HepG2 (cell line): ENCODE measurements around the gene ZG16. TPM values are rescaled to one million over a fixed set of nuclear protein-coding genes. Genes with fewer than 3 reads are reported as not detected.
A peak's percentile ranks its signal among the peaks of the same experiment; 100 is the strongest.

Experiments
- ASH2L ChIP-seq: fragments of 300-600, 200-600 bp; sonication (generic); IDR thresholded peaks from 2 replicates; pipeline ENCODE4 v1.7.0; 2017; ENCODE audit warnings: low read depth, mild to moderate bottlenecking, moderate library complexity, mixed read lengths, low read length; ENCODE audit not compliant: insufficient read length
- CHCHD3 ChIP-seq: sonication (generic); formaldehyde crosslinking; IDR thresholded peaks from 2 replicates; pipeline ENCODE4 v1.8.0; 2022; ENCODE audit warnings: mild to moderate bottlenecking, missing genetic modification reagents, moderate library complexity
- EP300 ChIP-seq, 3 experiments: sonication (generic) in 1 of 3; formaldehyde crosslinking in 1 of 3; IDR thresholded peaks; 2 replicates each; pipeline versions ENCODE4 v1.5.1 to v1.6.1; 2011 to 2020; ENCODE audit warnings: low read depth in 2 of 3, low read length in 2 of 3, borderline replicate concordance in 1 of 3, improper control_type of control experiment in 1 of 3, mild to moderate bottlenecking in 1 of 3, missing genetic modification reagents in 1 of 3, moderate library complexity in 1 of 3
- FOSL1 ChIP-seq: sonication (generic); formaldehyde crosslinking; IDR thresholded peaks from 2 replicates; pipeline ENCODE4 v1.9.0; 2021; ENCODE audit warnings: missing genetic modification reagents, borderline replicate concordance
- HOXA3 ChIP-seq: sonication (generic); formaldehyde crosslinking; IDR thresholded peaks from 2 replicates; pipeline ENCODE4 v1.5.0; 2020; ENCODE audit warnings: missing genetic modification reagents
- KLF16 ChIP-seq, 2 experiments: sonication (generic) in 1 of 2; formaldehyde crosslinking in 1 of 2; IDR thresholded peaks; 2 replicates each; pipeline versions ENCODE4 v1.6.1 to v1.8.0; 2016 to 2023; ENCODE audit warnings: missing genetic modification reagents in 2 of 2, missing compliant biosample characterization in 1 of 2
- MAZ ChIP-seq, 2 experiments: sonication (generic) in 1 of 2; formaldehyde crosslinking in 1 of 2; IDR thresholded peaks; 2 replicates each; pipeline versions ENCODE4 v1.5.0 to v1.6.1; 2012 to 2020; ENCODE audit warnings: low read depth in 2 of 2, mild to moderate bottlenecking in 2 of 2, borderline replicate concordance in 1 of 2, improper control_type of control experiment in 1 of 2, low read length in 1 of 2, missing genetic modification reagents in 1 of 2, moderate library complexity in 1 of 2
- TBX2 ChIP-seq: sonication (generic); formaldehyde crosslinking; IDR thresholded peaks from 2 replicates; pipeline ENCODE4 v1.5.0; 2020; ENCODE audit warnings: missing genetic modification reagents, mild to moderate bottlenecking, borderline replicate concordance
- TEAD2 ChIP-seq: sonication (generic); formaldehyde crosslinking; IDR thresholded peaks from 2 replicates; pipeline ENCODE4 v1.9.0; 2021; ENCODE audit warnings: missing genetic modification reagents
- U2AF1 ChIP-seq: fragments of 200-400 bp; formaldehyde crosslinking; optimal IDR thresholded peaks from 2 replicates; pipeline ENCODE3; 2017; ENCODE audit warnings: mild to moderate bottlenecking, low read depth, low read length
- ZFX ChIP-seq: sonication (generic); formaldehyde crosslinking; IDR thresholded peaks from 2 replicates; pipeline ENCODE4 v1.4.0; 2020; ENCODE audit warnings: mild to moderate bottlenecking, low read depth, missing genetic modification reagents, moderate library complexity
- ZNF207 ChIP-seq: fragments of 450-650 bp; IDR thresholded peaks from 2 replicates; pipeline ENCODE4 v1.6.1; 2016; ENCODE audit warnings: antibody characterized with exemption, borderline replicate concordance
- ZNF674 ChIP-seq: sonication (generic); formaldehyde crosslinking; IDR thresholded peaks from 2 replicates; pipeline ENCODE4 v1.5.0; 2020; ENCODE audit warnings: low read depth, mild to moderate bottlenecking, missing genetic modification reagents
- ZNF766 ChIP-seq: sonication (generic); formaldehyde crosslinking; IDR thresholded peaks from 2 replicates; pipeline ENCODE4 v1.5.0; 2020; ENCODE audit warnings: missing genetic modification reagents, borderline replicate concordance
- polyA plus RNA-seq, 8 experiments: library from polyadenylated mRNA; depleted of rRNA in 3 of 8; stranded (reverse) in 7 of 8; unstranded in 1 of 8; fragments of >200 nt; fragmentation: Illumina TruSeq in 4 of 8; extraction: Trizol in 4 of 8; gene quantifications; 2 replicates each; pipeline versions ENCODE4 v1.2.1 to v1.2.3, GENCODE V29; 2011 to 2016; ENCODE audit warnings: low read depth in 4 of 8, missing spikeins in 1 of 8, mixed read lengths in 1 of 8; ENCODE audit not compliant: insufficient read depth in 1 of 8
- total RNA-seq, 5 experiments: library from RNA; depleted of rRNA; stranded (reverse); fragments of >200 nt; fragmentation: Illumina TruSeq; extraction: Trizol; gene quantifications; 2 replicates each; pipeline ENCODE4 v1.2.3, GENCODE V29; 2016; ENCODE audit warnings: low read depth in 1 of 5
- TF ChIP-seq, protein P1 (sequence below): sonication (generic); formaldehyde crosslinking; IDR thresholded peaks from 2 replicates; pipeline ENCODE4; 2020; ENCODE audit warnings: missing genetic modification reagents, mild to moderate bottlenecking, borderline replicate concordance
- TF ChIP-seq, protein P2 (sequence below): sonication (generic); formaldehyde crosslinking; IDR thresholded peaks from 2 replicates; pipeline ENCODE4 v1.5.0; 2020; ENCODE audit warnings: mild to moderate bottlenecking, missing genetic modification reagents, moderate library complexity
- TF ChIP-seq, protein P3 (sequence below): sonication (generic); formaldehyde crosslinking; IDR thresholded peaks from 2 replicates; pipeline ENCODE4 v1.4.0; 2020; ENCODE audit warnings: missing genetic modification reagents
- TF ChIP-seq, protein P4 (sequence below): sonication (generic); formaldehyde crosslinking; IDR thresholded peaks from 2 replicates; pipeline ENCODE4 v1.5.0; 2020; ENCODE audit warnings: missing genetic modification reagents

Gene ZG16
- total and polyA plus RNA-seq, 2 of the 13 experiments (the other 11 are each of a cell fraction or from before 2014, with no cell fraction given) = 0.04 to 0.07 TPM

DNA sequence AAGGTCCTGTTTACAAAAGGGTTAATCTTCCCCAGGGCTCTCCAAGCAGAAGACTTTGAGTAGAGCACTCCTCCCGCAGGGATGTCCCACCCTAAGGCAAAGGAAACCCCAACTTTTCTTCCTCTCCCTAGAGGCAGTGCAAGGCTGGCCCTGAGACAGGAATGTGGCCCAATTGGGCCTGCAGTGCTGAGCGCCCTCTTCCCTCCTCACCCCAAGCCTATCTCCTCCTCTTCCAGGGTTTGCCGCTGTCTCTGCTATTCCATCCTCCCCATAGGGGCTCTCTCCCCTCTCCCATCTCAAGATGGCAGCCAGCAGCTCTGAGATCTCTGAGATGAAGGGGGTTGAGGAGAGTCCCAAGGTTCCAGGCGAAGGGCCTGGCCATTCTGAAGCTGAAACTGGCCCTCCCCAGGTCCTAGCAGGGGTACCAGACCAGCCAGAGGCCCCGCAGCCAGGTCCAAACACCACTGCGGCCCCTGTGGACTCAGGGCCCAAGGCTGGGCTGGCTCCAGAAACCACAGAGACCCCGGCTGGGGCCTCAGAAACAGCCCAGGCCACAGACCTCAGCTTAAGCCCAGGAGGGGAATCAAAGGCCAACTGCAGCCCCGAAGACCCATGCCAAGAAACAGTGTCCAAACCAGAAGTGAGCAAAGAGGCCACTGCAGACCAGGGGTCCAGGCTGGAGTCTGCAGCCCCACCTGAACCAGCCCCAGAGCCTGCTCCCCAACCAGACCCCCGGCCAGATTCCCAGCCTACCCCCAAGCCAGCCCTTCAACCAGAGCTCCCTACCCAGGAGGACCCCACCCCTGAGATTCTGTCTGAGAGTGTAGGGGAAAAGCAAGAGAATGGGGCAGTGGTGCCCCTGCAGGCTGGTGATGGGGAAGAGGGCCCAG is 34.9 kb downstream of the ZG16 start (continued):
- TF ChIP-seq, protein P1, sequence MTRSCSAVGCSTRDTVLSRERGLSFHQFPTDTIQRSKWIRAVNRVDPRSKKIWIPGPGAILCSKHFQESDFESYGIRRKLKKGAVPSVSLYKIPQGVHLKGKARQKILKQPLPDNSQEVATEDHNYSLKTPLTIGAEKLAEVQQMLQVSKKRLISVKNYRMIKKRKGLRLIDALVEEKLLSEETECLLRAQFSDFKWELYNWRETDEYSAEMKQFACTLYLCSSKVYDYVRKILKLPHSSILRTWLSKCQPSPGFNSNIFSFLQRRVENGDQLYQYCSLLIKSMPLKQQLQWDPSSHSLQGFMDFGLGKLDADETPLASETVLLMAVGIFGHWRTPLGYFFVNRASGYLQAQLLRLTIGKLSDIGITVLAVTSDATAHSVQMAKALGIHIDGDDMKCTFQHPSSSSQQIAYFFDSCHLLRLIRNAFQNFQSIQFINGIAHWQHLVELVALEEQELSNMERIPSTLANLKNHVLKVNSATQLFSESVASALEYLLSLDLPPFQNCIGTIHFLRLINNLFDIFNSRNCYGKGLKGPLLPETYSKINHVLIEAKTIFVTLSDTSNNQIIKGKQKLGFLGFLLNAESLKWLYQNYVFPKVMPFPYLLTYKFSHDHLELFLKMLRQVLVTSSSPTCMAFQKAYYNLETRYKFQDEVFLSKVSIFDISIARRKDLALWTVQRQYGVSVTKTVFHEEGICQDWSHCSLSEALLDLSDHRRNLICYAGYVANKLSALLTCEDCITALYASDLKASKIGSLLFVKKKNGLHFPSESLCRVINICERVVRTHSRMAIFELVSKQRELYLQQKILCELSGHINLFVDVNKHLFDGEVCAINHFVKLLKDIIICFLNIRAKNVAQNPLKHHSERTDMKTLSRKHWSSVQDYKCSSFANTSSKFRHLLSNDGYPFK (CRISPR knock-in tag) = 0 out of 2 replicates have a peak, but pooled peaks have one; percentile 23
- TF ChIP-seq KLF16 (CRISPR knock-in tag; IDR thresholded peaks at IDR 0.05) (no peak), TBX2 (CRISPR knock-in tag) (0 out of 2 replicates have a peak, but pooled peaks have one; percentile 34), ZNF766 (CRISPR knock-in tag) (no peak), U2AF1 (no peak), ASH2L (no peak), CHCHD3 (CRISPR knock-in tag) (no peak), HOXA3 (CRISPR knock-in tag) (no peak), ZNF674 (CRISPR knock-in tag) (no peak), EP300 (IDR thresholded peaks at IDR 0.05; ENCODE audit: low read depth in 2 of 2, low read length in 2 of 2) (no peak), EP300 (CRISPR knock-in tag; IDR thresholded peaks at IDR 0.05; ENCODE audit: borderline replicate concordance) (no peak), FOSL1 (no peak), ZNF207 (no peak), ZFX (CRISPR knock-in tag) (peak; percentile 18), TEAD2 (no peak), MAZ (IDR thresholded peaks at IDR 0.05; ENCODE audit: borderline replicate concordance, low read depth, low read length) (no peak), MAZ (CRISPR knock-in tag; IDR thresholded peaks at IDR 0.05; ENCODE audit: low read depth) (0 out of 2 replicates have a peak, but pooled peaks have one; percentile 35)
- TF ChIP-seq, protein P2, sequence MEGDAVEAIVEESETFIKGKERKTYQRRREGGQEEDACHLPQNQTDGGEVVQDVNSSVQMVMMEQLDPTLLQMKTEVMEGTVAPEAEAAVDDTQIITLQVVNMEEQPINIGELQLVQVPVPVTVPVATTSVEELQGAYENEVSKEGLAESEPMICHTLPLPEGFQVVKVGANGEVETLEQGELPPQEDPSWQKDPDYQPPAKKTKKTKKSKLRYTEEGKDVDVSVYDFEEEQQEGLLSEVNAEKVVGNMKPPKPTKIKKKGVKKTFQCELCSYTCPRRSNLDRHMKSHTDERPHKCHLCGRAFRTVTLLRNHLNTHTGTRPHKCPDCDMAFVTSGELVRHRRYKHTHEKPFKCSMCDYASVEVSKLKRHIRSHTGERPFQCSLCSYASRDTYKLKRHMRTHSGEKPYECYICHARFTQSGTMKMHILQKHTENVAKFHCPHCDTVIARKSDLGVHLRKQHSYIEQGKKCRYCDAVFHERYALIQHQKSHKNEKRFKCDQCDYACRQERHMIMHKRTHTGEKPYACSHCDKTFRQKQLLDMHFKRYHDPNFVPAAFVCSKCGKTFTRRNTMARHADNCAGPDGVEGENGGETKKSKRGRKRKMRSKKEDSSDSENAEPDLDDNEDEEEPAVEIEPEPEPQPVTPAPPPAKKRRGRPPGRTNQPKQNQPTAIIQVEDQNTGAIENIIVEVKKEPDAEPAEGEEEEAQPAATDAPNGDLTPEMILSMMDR (CRISPR knock-in tag) = no peak
- TF ChIP-seq, protein P3, sequence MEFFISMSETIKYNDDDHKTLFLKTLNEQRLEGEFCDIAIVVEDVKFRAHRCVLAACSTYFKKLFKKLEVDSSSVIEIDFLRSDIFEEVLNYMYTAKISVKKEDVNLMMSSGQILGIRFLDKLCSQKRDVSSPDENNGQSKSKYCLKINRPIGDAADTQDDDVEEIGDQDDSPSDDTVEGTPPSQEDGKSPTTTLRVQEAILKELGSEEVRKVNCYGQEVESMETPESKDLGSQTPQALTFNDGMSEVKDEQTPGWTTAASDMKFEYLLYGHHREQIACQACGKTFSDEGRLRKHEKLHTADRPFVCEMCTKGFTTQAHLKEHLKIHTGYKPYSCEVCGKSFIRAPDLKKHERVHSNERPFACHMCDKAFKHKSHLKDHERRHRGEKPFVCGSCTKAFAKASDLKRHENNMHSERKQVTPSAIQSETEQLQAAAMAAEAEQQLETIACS (CRISPR knock-in tag) = no peak
- TF ChIP-seq, protein P4, sequence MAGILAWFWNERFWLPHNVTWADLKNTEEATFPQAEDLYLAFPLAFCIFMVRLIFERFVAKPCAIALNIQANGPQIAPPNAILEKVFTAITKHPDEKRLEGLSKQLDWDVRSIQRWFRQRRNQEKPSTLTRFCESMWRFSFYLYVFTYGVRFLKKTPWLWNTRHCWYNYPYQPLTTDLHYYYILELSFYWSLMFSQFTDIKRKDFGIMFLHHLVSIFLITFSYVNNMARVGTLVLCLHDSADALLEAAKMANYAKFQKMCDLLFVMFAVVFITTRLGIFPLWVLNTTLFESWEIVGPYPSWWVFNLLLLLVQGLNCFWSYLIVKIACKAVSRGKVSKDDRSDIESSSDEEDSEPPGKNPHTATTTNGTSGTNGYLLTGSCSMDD = no peak
